PC-3 (cell line): ENCODE measurements around the gene ZDHHC8.

Experiments used
- CTCF ChIP-seq: fragments of 300-600 bp; sonication (generic); conservative IDR thresholded peaks from 2 replicates; pipeline ENCODE4 v1.5.1; 2017; ENCODE audit warnings: antibody characterized with exemption, low read depth, mild to moderate bottlenecking, low read length
- EZH2 ChIP-seq: fragments of 300-600 bp; sonication (generic); IDR thresholded peaks from one replicate; pipeline ENCODE4 v1.6.1; 2017; ENCODE audit warnings: antibody characterized with exemption, mild to moderate bottlenecking, low read length; ENCODE audit not compliant: unreplicated experiment

- TF ChIP-seq CTCF (no peak), EZH2 (no peak)
Observed at GRCh38 chr22:20110359-20110985, 21.1 kb upstream of the ZDHHC8 start.
